ES-I3 (cell line): Measurements from ENCODE around the gene RNU1-2.
A peak's percentile ranks its signal among the peaks of the same experiment; 100 is the strongest.
"Not testable (repeated sequence)": the region's sequence is repeated elsewhere in the genome, so short reads cannot be mapped to it uniquely, and the experiment has no call there.

Source experiments
- H3K36me3 ChIP-seq: 2 replicates; pipeline ENCODE4 v1.6.1; 2013; ENCODE audit warnings: mild to moderate bottlenecking, low read length, control low read depth, moderate library complexity; ENCODE audit not compliant: insufficient read depth
- H3K4me1 ChIP-seq: 2 replicates; pipeline ENCODE4 v1.6.1; 2013; ENCODE audit warnings: mild to moderate bottlenecking, control low read depth, low read length; ENCODE audit not compliant: insufficient read depth
- H3K9ac ChIP-seq: 2 replicates; pipeline ENCODE4 v1.6.1; 2013; ENCODE audit warnings: low read depth, mild to moderate bottlenecking, low read length, moderate library complexity
- H3K9me3 ChIP-seq: 2 replicates; pipeline ENCODE4 v1.6.1; 2013; ENCODE audit warnings: mild to moderate bottlenecking, low read length, moderate library complexity; ENCODE audit not compliant: control insufficient read depth, insufficient read depth

RNU1-2 gene

DNA sequence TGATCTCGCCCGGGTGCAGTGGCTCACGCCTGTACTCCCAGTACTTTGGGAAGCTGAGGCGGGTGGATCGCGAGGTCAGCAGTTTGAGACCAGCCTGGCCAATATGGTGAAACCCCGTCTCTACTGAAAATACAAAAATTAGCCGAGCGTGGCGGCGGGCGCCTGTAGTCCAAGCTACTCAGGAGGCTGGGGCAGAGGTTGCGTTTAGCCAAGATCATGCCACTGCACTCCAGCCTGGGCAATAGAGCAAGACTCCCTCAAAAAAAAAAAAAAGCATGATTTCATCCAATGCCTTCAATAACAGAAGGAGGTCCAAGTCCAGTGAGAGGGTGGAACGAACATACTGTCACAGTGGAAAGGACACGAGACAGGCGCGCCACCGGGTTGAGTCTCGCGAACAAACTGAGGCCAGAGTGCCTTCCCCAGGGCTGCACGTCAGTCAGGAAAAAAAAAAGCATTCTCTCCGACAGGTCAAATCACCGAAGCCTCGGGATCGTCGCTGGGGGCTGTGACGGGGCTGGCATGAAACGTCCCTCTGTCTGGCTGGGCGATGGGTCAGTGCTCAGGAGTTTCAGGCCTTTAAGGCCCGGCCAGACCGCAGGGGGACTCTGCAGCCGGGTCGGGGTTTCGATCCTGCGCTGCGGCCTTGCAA lies 17.5 kb downstream of the RNU1-2 start:
- Histone ChIP-seq H3K4me1 (peaks cover 5% of the 10 kb centered on the region; the same call in 1 of the 2 replicates), H3K9me3 (no peaks in the 10 kb centered on the region), H3K9ac (peak overlapping the region; percentile 60), H3K36me3 (no peaks in the 10 kb centered on the region)

DNA sequence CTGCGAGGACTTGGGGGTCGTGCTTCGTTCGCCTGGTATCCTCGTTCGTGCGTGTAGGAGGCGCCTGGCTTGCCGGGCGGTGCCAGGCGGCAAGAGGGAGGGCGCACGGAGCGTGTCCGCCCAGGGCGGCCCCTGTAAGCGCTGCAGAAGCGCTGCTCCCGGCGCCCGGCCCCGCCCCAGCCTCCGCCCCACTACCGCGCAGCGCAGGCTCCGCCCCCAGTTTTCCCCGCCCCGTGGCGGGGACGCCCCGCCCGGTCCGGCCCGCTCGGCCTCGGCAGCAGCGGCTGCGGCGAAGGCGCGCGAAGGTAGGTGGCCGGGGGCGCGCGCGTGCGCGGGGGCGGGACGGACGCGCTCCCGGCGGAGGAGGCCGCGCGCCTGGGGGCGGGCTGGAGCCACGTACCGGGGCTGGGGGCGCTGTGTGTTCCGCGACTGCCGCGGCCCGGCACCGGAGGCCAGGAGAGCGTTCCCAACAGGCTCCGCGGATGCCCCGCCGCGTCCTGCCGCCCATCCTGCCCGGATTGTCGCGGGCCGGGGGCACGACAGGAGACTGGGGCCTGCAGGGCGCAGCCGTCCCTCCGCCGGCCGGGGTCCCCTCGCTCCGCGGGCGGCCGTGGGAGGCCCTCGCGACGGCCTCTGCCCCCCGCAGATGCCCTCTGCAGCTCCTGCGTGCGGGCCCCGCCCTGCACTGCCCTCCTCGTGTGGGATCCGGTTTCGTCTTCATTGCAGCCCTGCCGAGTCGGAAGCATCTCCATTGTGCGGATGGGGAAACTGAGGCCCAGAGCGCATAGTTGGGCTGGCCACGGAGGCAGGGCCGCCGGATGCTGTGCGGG lies 18.3 kb downstream of the RNU1-2 start:
- no peaks in the 10 kb centered on the region for H3K36me3 ChIP-seq
- H3K4me1 ChIP-seq, result peaks cover 5% of the 10 kb centered on the region; the same call in 1 of the 2 replicates
- H3K9ac ChIP-seq, result peak overlapping the region; percentile 98
- no peaks in the 10 kb centered on the region for H3K9me3 ChIP-seq

DNA sequence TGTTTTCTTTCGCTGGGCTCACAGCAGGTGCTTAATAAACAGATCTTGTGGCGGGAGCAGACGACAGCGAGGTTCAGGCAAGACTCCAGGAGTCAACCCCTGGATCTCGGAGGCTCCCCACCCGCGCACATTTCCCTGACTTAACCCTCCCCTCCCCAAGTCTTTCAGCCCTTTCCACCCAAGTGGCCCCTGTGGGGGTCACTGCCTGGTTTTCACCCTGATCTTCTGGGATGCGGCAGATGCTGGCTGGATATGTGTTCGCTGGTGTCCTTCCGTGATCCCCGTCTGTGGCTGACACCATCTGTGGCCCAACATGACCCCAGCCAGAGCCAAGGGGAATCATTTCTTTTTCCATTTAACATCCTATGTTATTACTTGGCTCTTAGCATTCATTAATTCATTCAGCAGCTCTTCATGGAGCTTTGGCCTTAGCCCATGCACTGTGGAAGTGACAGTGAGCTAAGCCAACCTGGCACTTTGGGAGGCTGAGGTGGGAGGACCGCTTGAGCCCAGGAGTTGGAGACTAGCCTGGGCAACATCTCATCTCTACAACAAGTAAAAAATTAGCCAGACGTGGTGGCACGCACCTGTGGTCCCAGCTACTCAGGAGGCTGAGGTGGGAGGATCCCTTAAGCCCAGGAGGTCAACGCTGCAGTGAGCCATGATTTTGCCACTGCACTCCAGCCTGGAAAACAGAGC lies 19.3 kb downstream of the RNU1-2 start:
- H3K9ac ChIP-seq, result peak overlapping the region; percentile 98; the same call in 1 of the 2 replicates
- not testable (repeated sequence) for H3K4me1 ChIP-seq, H3K36me3 ChIP-seq, H3K9me3 ChIP-seq

DNA sequence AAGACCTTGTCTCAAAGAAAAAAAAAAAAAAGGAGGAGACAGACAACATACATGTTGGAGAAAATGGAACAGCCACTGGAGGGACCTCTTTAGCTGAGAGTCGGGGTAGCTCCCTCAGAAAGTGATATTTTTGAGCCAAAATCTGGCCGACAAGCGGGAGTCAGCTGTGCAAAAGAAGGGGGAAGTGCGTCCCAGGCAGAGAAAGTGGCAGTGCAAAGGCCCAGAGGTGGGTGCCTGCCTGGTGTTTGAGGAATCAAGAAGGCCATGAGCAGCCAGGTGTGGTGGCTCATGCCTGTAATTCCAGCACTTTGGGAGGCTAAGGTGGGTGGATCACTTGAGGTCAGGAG lies 19.8 kb downstream of the RNU1-2 start:
- Histone ChIP-seq H3K9ac (no peak overlapping the region), H3K36me3 (no peaks in the 10 kb centered on the region), H3K9me3 (no peaks in the 10 kb centered on the region), H3K4me1 (peaks cover 5% of the 10 kb centered on the region; the same call in 1 of the 2 replicates)

DNA sequence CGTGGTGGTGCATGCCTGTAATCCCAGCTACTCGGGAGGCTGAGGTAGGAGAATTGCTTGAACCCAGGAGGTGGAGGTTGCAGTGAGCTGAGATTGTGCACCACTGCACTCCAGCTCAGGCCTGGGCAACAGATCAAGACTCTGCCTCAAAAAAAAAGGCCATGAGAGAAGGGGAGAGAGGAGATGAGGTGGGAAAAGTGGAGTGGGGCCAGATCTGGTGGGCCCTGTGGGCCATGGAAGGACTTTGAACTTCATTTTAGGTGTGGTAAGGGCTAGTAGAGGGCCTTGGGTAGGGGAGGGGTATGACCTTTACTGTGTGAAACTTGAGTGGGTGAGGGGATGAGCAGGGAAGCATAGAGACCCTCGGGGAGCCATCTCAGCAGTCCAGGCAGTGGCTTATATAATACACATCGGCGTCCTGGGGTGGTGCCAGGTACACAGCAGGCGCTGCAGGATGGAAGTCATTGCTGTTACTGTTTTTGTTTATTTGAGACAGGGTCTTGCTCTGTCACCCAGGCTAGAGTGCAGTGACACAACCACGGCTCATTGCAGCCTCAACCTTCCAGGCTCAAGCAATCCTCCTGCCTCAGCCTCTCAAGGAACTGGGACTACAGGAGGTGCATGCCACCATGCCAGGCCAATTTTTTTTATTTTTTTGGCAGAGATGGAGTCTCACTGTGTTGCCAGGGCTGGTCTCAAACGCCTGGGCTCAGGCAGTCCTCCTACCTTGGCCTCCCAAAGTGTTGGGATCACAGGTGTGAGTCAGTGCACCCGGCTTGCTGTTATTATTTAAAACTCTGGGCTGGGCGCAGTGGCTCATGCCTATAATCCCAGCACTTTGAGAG lies 20.5 kb downstream of the RNU1-2 start:
- H3K9ac ChIP-seq, H3K4me1 ChIP-seq, H3K36me3 ChIP-seq, H3K9me3 ChIP-seq: not testable (repeated sequence)

DNA sequence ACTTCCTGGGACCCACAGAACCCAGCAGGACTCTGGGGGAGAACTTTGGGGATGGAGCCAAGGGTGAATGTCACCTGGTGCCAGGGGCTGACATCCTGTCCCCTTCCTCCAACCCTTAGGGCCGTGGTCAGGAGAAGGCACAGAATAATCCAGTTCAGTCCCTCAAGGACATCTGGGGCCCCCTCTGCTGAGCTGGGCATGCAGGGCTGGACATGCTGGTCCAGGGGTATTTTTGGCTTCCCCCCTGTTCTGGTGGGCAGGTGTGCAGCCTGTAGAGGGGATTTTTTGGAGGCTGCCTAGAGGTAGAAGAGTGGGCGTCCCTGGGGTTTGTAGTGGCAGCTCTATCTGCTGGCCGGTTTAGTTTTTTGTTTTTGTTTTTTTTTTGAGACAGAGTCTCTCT lies 22.6 kb downstream of the RNU1-2 start:
- Histone ChIP-seq H3K9me3 (no peaks in the 10 kb centered on the region), H3K9ac (no peak overlapping the region), H3K36me3 (no peaks in the 10 kb centered on the region), H3K4me1 (peaks cover 10% of the 10 kb centered on the region; the same call in 1 of the 2 replicates)

DNA sequence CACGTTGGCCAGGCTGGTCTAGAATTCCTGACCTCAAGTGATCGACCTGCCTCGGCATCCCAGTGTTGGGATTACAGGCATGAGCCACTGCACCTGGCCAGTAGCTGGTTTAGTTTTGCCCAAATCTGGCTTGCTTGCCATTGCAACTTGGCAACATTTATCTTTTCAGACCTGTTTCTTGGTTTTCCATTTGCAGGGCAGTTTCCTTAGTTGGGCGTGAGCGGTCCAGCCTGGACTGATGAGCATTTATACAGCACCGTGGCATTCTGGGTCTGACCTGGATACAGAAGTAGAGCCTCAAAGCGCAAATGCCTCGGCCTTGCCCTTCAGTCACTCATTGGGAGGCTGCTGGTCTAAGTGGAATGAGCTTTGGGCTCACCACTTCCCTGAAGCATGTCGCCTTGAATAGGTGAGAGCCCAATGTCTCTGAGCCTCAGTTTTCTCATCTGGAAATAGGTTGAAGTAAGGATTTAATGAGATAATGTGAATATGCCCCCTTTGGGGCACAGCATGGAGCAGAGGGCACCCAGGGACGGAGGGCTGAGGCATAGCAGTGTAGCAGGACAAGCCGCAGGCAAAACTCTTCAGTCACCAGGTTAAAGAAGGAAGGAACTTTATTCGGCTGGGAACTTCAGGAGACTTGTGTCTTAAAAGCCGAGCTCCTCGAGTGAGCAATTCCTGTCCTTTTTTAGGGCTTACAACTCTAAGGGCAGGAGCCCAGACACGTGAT lies 23.3 kb downstream of the RNU1-2 start:
- H3K4me1 ChIP-seq, result peaks cover 10% of the 10 kb centered on the region; the same call in 1 of the 2 replicates
- H3K36me3 ChIP-seq, H3K9me3 ChIP-seq, H3K9ac ChIP-seq: not testable (repeated sequence)

DNA sequence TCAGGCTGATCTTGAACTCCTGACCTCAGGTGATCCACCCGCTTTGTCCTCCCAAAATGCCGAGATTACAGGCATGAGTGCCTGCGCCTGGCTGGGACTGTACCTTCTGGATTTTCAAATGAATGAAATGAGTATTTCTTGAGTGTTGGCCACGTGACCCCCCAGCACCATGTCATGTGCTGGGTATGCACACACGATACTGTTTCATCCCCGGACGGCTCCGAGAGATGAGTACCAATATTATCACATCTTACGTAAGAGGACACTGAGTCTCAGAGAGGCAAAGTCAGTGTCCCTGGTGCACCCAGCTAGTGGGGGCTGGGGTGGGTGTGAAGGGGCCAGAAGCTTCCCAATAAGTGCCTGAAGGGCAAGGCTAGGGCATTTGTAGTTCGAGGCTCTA lies 25.2 kb downstream of the RNU1-2 start:
- peaks cover 5% of the 10 kb centered on the region; the same call in 1 of the 2 replicates for H3K4me1 ChIP-seq
- H3K36me3 ChIP-seq, result no peaks in the 10 kb centered on the region
- H3K9ac ChIP-seq, result 0 out of 2 replicates have a peak overlapping the region, but pooled peaks have one; percentile 44
- H3K9me3 ChIP-seq, result no peaks in the 10 kb centered on the region

DNA sequence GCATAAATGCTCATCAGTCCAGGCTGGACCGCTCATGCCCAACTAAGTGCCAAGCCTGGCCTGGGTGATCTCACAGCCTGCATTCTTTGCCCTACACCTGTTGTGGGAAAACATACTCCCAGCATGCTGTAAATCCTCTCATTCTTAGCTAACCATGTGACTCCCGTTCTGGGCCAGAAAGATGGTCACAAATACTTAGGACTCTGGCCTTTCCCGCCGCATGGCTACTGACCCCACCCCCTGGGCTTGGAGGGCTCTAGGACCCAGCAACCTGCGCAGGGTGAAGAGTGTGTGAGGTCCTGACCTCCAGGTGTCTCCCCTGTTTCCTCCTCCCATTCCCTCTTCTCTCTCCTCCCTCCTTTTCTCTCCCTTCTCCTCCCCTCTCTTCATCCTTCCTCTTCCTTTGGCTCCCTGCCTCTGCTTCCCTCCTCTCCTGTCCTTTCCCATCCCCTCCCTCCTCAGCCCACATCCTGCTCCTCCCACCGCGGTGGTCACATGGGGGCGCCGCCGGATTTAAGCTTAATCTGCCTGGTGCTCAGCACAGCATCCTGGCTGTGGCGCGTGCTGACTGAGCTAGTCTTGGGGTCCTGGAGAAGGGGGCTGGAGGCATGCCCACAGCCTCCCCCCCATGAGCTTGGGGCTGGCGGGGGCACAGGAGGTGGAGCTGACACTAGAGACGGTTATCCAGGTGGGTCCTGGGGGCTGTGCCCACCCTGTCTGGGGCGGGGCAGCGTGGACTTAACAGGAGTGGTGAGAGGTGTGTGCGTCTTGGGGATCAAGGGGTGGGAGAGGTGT lies 25.8 kb downstream of the RNU1-2 start, which contains the start of gene CROCC:
TSS of gene CROCC (plus strand) at position 541 of the 795 bp plus-strand sequence. CDS start at position 629, 88 bp downstream.
- peaks cover 9% of the 10 kb centered on the region for H3K4me1 ChIP-seq
- peak within 1 kb of the TSS; percentile 44 for H3K9ac ChIP-seq
- H3K9me3 ChIP-seq, result no peaks in the 10 kb centered on the region
- no peaks in the 10 kb centered on the region for H3K36me3 ChIP-seq

DNA sequence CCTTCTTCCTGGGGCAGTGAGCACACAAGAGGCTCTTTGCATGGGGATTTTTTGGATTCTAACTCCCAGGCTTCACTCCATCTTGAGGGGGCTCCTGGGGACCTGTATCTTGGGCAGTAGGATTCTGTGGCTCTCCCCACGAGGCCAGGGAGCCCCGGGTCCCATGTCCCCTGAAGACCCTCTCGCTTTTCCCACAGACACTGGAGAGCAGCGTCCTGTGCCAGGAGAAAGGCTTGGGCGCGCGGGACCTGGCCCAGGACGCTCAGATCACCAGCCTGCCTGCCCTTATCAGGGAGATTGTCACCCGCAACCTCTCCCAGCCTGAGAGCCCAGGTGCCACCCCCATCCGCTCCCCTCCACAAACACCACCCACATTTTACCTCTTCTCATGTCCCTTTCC lies 26.7 kb downstream of the RNU1-2 start:
- no peaks in the 10 kb centered on the region for H3K36me3 ChIP-seq
- peaks cover 9% of the 10 kb centered on the region for H3K4me1 ChIP-seq
- H3K9ac ChIP-seq, result peak overlapping the region; percentile 44
- no peaks in the 10 kb centered on the region for H3K9me3 ChIP-seq

DNA sequence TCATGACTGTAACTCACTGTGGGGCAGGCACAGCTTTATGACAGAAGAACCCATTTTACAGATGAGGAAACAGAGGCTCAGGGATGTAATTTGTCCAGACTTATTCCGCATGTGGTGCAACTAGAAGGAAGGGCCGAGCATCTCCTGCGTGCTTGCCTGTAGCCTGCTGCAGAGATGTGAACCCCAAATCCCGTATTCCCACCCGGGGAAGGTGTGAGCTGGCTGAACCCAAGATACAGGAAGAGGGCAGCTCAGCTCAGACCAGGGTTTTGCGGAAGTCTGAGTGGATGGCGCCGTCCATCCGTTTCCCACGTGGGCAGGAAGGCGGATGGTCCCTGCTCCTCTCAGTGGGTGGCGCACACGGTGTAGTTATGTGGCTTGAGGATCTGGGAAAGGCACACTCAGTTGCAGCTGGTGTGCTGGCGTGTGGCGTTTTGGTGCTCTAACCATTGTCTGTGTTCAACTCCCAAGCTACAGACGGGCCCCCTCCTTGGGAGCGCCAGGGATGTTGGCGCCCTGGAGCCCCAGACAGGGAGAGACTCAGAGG lies 27.2 kb downstream of the RNU1-2 start:
- Histone ChIP-seq H3K9me3 (no peaks in the 10 kb centered on the region), H3K36me3 (no peaks in the 10 kb centered on the region), H3K4me1 (peaks cover 9% of the 10 kb centered on the region), H3K9ac (no peak overlapping the region)

DNA sequence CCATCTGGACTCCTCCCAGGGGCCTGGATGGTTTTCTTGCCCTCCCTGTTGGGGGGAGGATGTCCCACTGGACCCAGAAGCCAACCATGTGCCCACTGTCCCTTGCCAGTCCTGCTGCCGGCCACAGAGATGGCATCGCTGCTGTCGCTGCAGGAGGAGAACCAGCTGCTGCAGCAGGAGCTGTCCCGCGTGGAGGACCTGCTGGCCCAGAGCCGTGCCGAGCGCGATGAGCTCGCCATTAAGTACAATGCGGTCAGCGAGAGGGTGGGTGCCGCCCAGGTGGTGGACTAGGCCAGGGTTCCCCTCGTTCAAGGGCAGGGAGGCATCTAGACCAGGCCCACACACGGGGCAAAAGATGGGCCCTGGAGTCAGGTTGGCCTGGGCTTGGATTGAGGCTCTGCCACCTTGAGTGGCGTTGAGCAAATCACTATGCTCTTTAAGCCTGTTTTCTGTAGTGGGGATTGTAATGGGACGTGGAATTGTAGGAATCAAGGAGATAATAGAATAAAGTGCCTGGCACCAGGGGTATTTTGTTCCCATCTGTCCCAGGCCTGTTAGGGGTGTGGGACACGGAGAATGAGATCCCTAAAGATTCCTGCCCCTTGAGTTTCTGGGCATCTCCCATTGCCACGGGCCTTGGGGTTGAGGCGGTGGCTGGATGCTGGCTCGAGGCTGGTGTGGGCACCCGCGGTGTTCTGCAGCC lies 28.6 kb downstream of the RNU1-2 start:
- H3K9me3 ChIP-seq, result no peaks in the 10 kb centered on the region
- no peaks in the 10 kb centered on the region for H3K36me3 ChIP-seq
- no peak overlapping the region for H3K9ac ChIP-seq
- peaks cover 9% of the 10 kb centered on the region for H3K4me1 ChIP-seq
